Ecto neural progenitor cell (in vitro differentiated cells): ENCODE data around the gene FRMD4A.

Experiments
- DNase-seq: peaks from one replicate; pipeline ENCODE4 v3.0.0-alpha.2; 2018; ENCODE audit warnings: low spot score

FRMD4A gene

GRCh38 chr10:13704964-13705363 lies 625.8 kb downstream of the FRMD4A start:
- no peak for DNase-seq

- DNase-seq = no peak
These were observed 626.7 kb downstream of the FRMD4A start for GRCh38 chr10:13703997-13704536.

- no peak for DNase-seq
These were observed 627.5 kb downstream of the FRMD4A start for GRCh38 chr10:13703101-13703818.

GRCh38 chr10:13701157-13701919 lies 629.4 kb downstream of the FRMD4A start:
- DNase-seq = no peak

GRCh38 chr10:13700473-13701144 lies 630.1 kb downstream of the FRMD4A start:
- no peak for DNase-seq

GRCh38 chr10:13699216-13699615 lies 631.5 kb downstream of the FRMD4A start:
- no peak for DNase-seq

GRCh38 chr10:13698217-13698616 lies 632.5 kb downstream of the FRMD4A start:
- no peak for DNase-seq

- DNase-seq = no peak
These were observed 634.7 kb downstream of the FRMD4A start for GRCh38 chr10:13696071-13696470.

GRCh38 chr10:13695588-13695987 lies 635.1 kb downstream of the FRMD4A start:
- no peak for DNase-seq

GRCh38 chr10:13693783-13694700 lies 636.7 kb downstream of the FRMD4A start:
- DNase-seq = no peak

- DNase-seq = no peak
These were observed 640.4 kb downstream of the FRMD4A start for GRCh38 chr10:13690281-13690825.

GRCh38 chr10:13686331-13686752 lies 644.4 kb downstream of the FRMD4A start:
- DNase-seq = no peak

- DNase-seq = no peak
These were observed 644.8 kb downstream of the FRMD4A start for GRCh38 chr10:13685885-13686284.

GRCh38 chr10:13684806-13685482 lies 645.8 kb downstream of the FRMD4A start:
- no peak for DNase-seq

- no peak for DNase-seq
These were observed 646.4 kb downstream of the FRMD4A start for GRCh38 chr10:13684252-13684791.

GRCh38 chr10:13683017-13683416 lies 647.7 kb downstream of the FRMD4A start:
- no peak for DNase-seq

GRCh38 chr10:13681960-13682359 lies 648.8 kb downstream of the FRMD4A start:
- DNase-seq = no peak

GRCh38 chr10:13681528-13681927 lies 649.2 kb downstream of the FRMD4A start:
- DNase-seq = no peak

- DNase-seq = no peak
These were observed 649.6 kb downstream of the FRMD4A start for GRCh38 chr10:13681095-13681494.

- no peak for DNase-seq
These were observed 652.5 kb downstream of the FRMD4A start for GRCh38 chr10:13678101-13678843.
